GM13976 (cell line): ENCODE measurements around the gene GM2A.
A peak's percentile ranks its signal among the peaks of the same experiment; 100 is the strongest.

ENCODE experiments used
- DNase-seq: peaks from one replicate; pipeline ENCODE4 v3.0.0; 2012; ENCODE audit warnings: low spot score
- CTCF ChIP-seq: IDR thresholded peaks from 2 replicates; pipeline ENCODE4 v1.5.1; 2012; ENCODE audit warnings: borderline replicate concordance, mild to moderate bottlenecking; ENCODE audit not compliant: insufficient read depth; ENCODE audit errors: extremely low read depth, missing control alignments, control extremely low read depth
- in situ Hi-C: fragments of 300-500 bp; cut with MboI; formaldehyde crosslinking; loops from one replicate; pipeline ENCODE4 v1.12.0; 2022; ENCODE audit warnings: low sequenced_read_pairs, mixed read lengths, inconsistent platforms; ENCODE audit not compliant: unreplicated experiment

GM2A gene

GRCh38 chr5:151221574-151221973 lies 31.4 kb upstream of the GM2A start:
- DNase-seq, result no peak
- in situ Hi-C loops, result no loop called here

GRCh38 chr5:151222054-151222789 lies 30.8 kb upstream of the GM2A start:
- no peak for TF ChIP-seq CTCF
- DNase-seq, result no peak
- in situ Hi-C loops, result no loop called here

More at GRCh38 chr5:151221574-151221973, 31.4 kb upstream of the GM2A start:
- no peak for TF ChIP-seq CTCF

GRCh38 chr5:151222790-151223446 lies 30.1 kb upstream of the GM2A start:
- TF ChIP-seq CTCF, result no peak
- peak; percentile 69 for DNase-seq
- in situ Hi-C loops, result no loop called here

GRCh38 chr5:151223447-151224264 lies 29.3 kb upstream of the GM2A start, which contains the start of gene CCDC69:
Gene CCDC69, minus strand, starts transcription at chr5:151224092. Its CDS starts 122 bp downstream, at chr5:151223970.
- in situ Hi-C loops, result no loop called here
- TF ChIP-seq CTCF, result peak; percentile 24

GRCh38 chr5:151224372-151224771 lies 28.6 kb upstream of the GM2A start:
- peak; percentile 40 for DNase-seq
- in situ Hi-C loops, result no loop called here
- no peak for TF ChIP-seq CTCF

More at GRCh38 chr5:151223447-151224264, 29.3 kb upstream of the GM2A start, which contains the start of gene CCDC69:
- DNase-seq, result peak; percentile 85

- in situ Hi-C loops, result no loop called here
- no peak for TF ChIP-seq CTCF
- no peak for DNase-seq
These were observed 27.9 kb upstream of the GM2A start for GRCh38 chr5:151225071-151225470.
